Calu3 (cell line): ENCODE measurements around the gene UST. TPM values are rescaled to one million over a fixed set of nuclear protein-coding genes. Genes with fewer than 3 reads are reported as not detected.

Experiments used
- BruUV-seq: library from RNA; stranded (reverse); fragments of 400-500 nt; replicated peaks from 2 replicates; lab custom pipeline; 2021; lab: Mats Ljungman, UMichigan
- CTCF ChIA-PET: fragments of 300-600 bp; sonication (Branson Sonifier 250); formaldehyde crosslinking; loops from one replicate; lab custom pipeline; 2022; ENCODE audit warnings: antibody characterized with exemption; lab: Charles Lee
- DNase-seq: peaks from one replicate; pipeline ENCODE4 v3.0.0; 2022
- H3K27ac Mint-ChIP-seq: one replicate; pipeline ENCODE4 v1.8.0; 2022; ENCODE audit warnings: mixed read lengths; ENCODE audit not compliant: unreplicated experiment
- H3K27me3 Mint-ChIP-seq: one replicate; pipeline ENCODE4 v1.8.0; 2022; ENCODE audit warnings: mixed read lengths; ENCODE audit not compliant: unreplicated experiment
- H3K36me3 Mint-ChIP-seq: one replicate; pipeline ENCODE4 v1.8.0; 2022; ENCODE audit warnings: mild to moderate bottlenecking, moderate library complexity, mixed read lengths; ENCODE audit not compliant: insufficient read depth, unreplicated experiment
- H3K4me1 Mint-ChIP-seq: one replicate; pipeline ENCODE4 v1.8.0; 2022; ENCODE audit warnings: mild to moderate bottlenecking, low read depth, mixed read lengths; ENCODE audit not compliant: unreplicated experiment
- H3K4me3 Mint-ChIP-seq: one replicate; pipeline ENCODE4 v1.8.0; 2022; ENCODE audit warnings: mild to moderate bottlenecking, low read depth, moderate library complexity, mixed read lengths; ENCODE audit not compliant: unreplicated experiment
- H3K9me3 Mint-ChIP-seq: one replicate; pipeline ENCODE4 v1.8.0; 2022; ENCODE audit warnings: low read depth, mixed read lengths; ENCODE audit not compliant: unreplicated experiment
- CTCF ChIP-seq: fragments of 200-600 bp; IDR thresholded peaks from one replicate; pipeline ENCODE4 v1.8.0; 2022; ENCODE audit warnings: antibody characterized with exemption; ENCODE audit not compliant: unreplicated experiment
- intact Hi-C: fragments of 100-400 bp; cut with micrococcal nuclease; formaldehyde crosslinking; loops from one replicate; pipeline ENCODE4 v1.10.0; 2022; ENCODE audit not compliant: unreplicated experiment
- total RNA-seq: library from RNA; stranded (reverse); gene quantifications from 2 replicates; pipeline ENCODE4 v1.2.3, GENCODE V29; 2022

UST gene
- total RNA-seq, 1 experiment from 2014 or later = 2.4 TPM

- intact Hi-C loops = no loop called here
- no peaks in the 10 kb centered on the region for H3K4me1 Mint-ChIP-seq
These were observed 46.6 kb upstream of the UST start for GRCh38 chr6:148700047-148700715.

GRCh38 chr6:148700741-148701311 lies 46.0 kb upstream of the UST start:
- no peaks in the 10 kb centered on the region for H3K36me3 Mint-ChIP-seq
- no peak for TF ChIP-seq CTCF
- H3K4me3 Mint-ChIP-seq = peak overlapping the region; percentile 62
- CTCF ChIA-PET = interaction anchor here (0.6 to 0.7 kb wide), 2 partner anchors 43 to 793 kb away, joined by 3 to 4 read pairs; no protein-coding TSS in a partner anchor
- no TSS peak for BruUV-seq
- H3K4me1 Mint-ChIP-seq = no peaks in the 10 kb centered on the region
- no peak for DNase-seq
- intact Hi-C loops = no loop called here
- no peaks in the 10 kb centered on the region for H3K9me3 Mint-ChIP-seq
- peak overlapping the region; percentile 3 for H3K27ac Mint-ChIP-seq
- no peaks in the 10 kb centered on the region for H3K27me3 Mint-ChIP-seq

More at GRCh38 chr6:148700047-148700715, 46.6 kb upstream of the UST start:
- Mint-ChIP-seq H3K9me3 (no peaks in the 10 kb centered on the region), H3K4me3 (peak overlapping the region; percentile 62), H3K36me3 (no peaks in the 10 kb centered on the region), H3K27me3 (no peaks in the 10 kb centered on the region), H3K27ac (peak overlapping the region; percentile 3)
- no TSS peak for BruUV-seq
- CTCF ChIA-PET = interaction anchor here (0.7 kb wide), 1 partner anchor 44 kb away, joined by 4 read pairs; no protein-coding TSS in a partner anchor
- TF ChIP-seq CTCF = no peak
- no peak for DNase-seq

- H3K4me3 Mint-ChIP-seq = peak overlapping the region; percentile 62
- CTCF ChIA-PET = interaction anchor here (0.6 kb wide), 1 partner anchor 794 kb away, joined by 3 read pairs; no protein-coding TSS in a partner anchor
These were observed 45.5 kb upstream of the UST start for GRCh38 chr6:148701375-148701774.

GRCh38 chr6:148703900-148704299 lies 42.9 kb upstream of the UST start:
- Mint-ChIP-seq H3K9me3 (no peaks in the 10 kb centered on the region), H3K36me3 (no peaks in the 10 kb centered on the region), H3K27ac (no peak overlapping the region), H3K4me3 (no peak overlapping the region), H3K4me1 (no peaks in the 10 kb centered on the region), H3K27me3 (no peaks in the 10 kb centered on the region)
- no TSS peak for BruUV-seq
- DNase-seq = no peak
- CTCF ChIA-PET = interaction anchor here (0.7 kb wide), 1 partner anchor 126 kb away, joined by 3 read pairs; no protein-coding TSS in a partner anchor
- intact Hi-C loops = no loop called here
- no peak for TF ChIP-seq CTCF

More at GRCh38 chr6:148701375-148701774, 45.5 kb upstream of the UST start:
- Mint-ChIP-seq H3K36me3 (no peaks in the 10 kb centered on the region), H3K4me1 (no peaks in the 10 kb centered on the region), H3K27ac (peak overlapping the region; percentile 3), H3K9me3 (no peaks in the 10 kb centered on the region), H3K27me3 (no peaks in the 10 kb centered on the region)
- no peak for DNase-seq
- intact Hi-C loops = no loop called here
- BruUV-seq = no TSS peak
- no peak for TF ChIP-seq CTCF
